ENCODE measurements around the gene ADGRL2.

Gene ADGRL2

GRCh38 chr1:81801651-81802456 is 1.1 kb downstream of the ADGRL2 start:
- TF ChIP-seq ZNF274 (IDR thresholded peaks at IDR 0.05; ENCODE audit: low read depth, low read length): no peak
- TF ChIP-seq YY1 (IDR thresholded peaks at IDR 0.05; ENCODE audit: insufficient read depth, insufficient read length): no peak
- no peak for TF ChIP-seq SUZ12 (IDR thresholded peaks at IDR 0.05; ENCODE audit: extremely low read depth, insufficient read depth, insufficient read length)
- Histone ChIP-seq H3K9me3 (ENCODE audit: insufficient read depth, low read length) (no peaks in the 10 kb centered on the region), H3K27me3 (ENCODE audit: insufficient read depth, insufficient read length) (no peaks in the 10 kb centered on the region), H3K9ac (ENCODE audit: insufficient read length, low read depth) (peak overlapping the region; percentile 99), H3K4me1 (ENCODE audit: insufficient read depth, insufficient read length) (peaks cover 2% of the 10 kb centered on the region), H3K4me3 (ENCODE audit: insufficient read length, low read depth) (peak overlapping the region; percentile 96), H3K36me3 (ENCODE audit: insufficient read depth, insufficient read length, low read length) (no peaks in the 10 kb centered on the region)
- peak; percentile 25 for DNase-seq (ENCODE audit: low read depth, low spot score)

GRCh38 chr1:81802457-81802706 is 1.6 kb downstream of the ADGRL2 start:
- Histone ChIP-seq H3K4me3 (ENCODE audit: insufficient read length, low read depth) (peak overlapping the region; percentile 96), H3K27me3 (ENCODE audit: insufficient read depth, insufficient read length) (no peaks in the 10 kb centered on the region), H3K4me1 (ENCODE audit: insufficient read depth, insufficient read length) (peaks cover under 1% of the 10 kb centered on the region), H3K36me3 (ENCODE audit: insufficient read depth, insufficient read length, low read length) (no peaks in the 10 kb centered on the region), H3K9ac (ENCODE audit: insufficient read length, low read depth) (peak overlapping the region; percentile 99), H3K9me3 (ENCODE audit: insufficient read depth, low read length) (no peaks in the 10 kb centered on the region)
- DNase-seq (ENCODE audit: low read depth, low spot score): no peak
- TF ChIP-seq SUZ12 (IDR thresholded peaks at IDR 0.05; ENCODE audit: extremely low read depth, insufficient read depth, insufficient read length) (no peak), YY1 (IDR thresholded peaks at IDR 0.05; ENCODE audit: insufficient read depth, insufficient read length) (no peak), ZNF274 (IDR thresholded peaks at IDR 0.05; ENCODE audit: low read depth, low read length) (no peak)

- TF ChIP-seq YY1 (IDR thresholded peaks at IDR 0.05; ENCODE audit: insufficient read depth, insufficient read length): no peak
- TF ChIP-seq ZNF274 (IDR thresholded peaks at IDR 0.05; ENCODE audit: low read depth, low read length): no peak
- TF ChIP-seq SUZ12 (IDR thresholded peaks at IDR 0.05; ENCODE audit: extremely low read depth, insufficient read depth, insufficient read length): no peak
- no peaks in the 10 kb centered on the region for H3K4me1 ChIP-seq (ENCODE audit: insufficient read depth, insufficient read length)
- H3K4me3 ChIP-seq (ENCODE audit: insufficient read length, low read depth): peak overlapping the region; percentile 96
- peak overlapping the region; percentile 99 for H3K9ac ChIP-seq (ENCODE audit: insufficient read length, low read depth)
- DNase-seq (ENCODE audit: low read depth, low spot score): peak; percentile 27
- H3K27me3 ChIP-seq (ENCODE audit: insufficient read depth, insufficient read length): no peaks in the 10 kb centered on the region
- H3K9me3 ChIP-seq (ENCODE audit: insufficient read depth, low read length): no peaks in the 10 kb centered on the region
- no peaks in the 10 kb centered on the region for H3K36me3 ChIP-seq (ENCODE audit: insufficient read depth, insufficient read length, low read length)
These were observed 2.1 kb downstream of the ADGRL2 start for GRCh38 chr1:81802707-81803430.

- no peaks in the 10 kb centered on the region for H3K4me1 ChIP-seq (ENCODE audit: insufficient read depth, insufficient read length)
- H3K4me3 ChIP-seq (ENCODE audit: insufficient read length, low read depth): peak overlapping the region; percentile 96
These were observed 2.8 kb downstream of the ADGRL2 start for GRCh38 chr1:81803431-81804110.

GRCh38 chr1:81804312-81804711 is 3.6 kb downstream of the ADGRL2 start:
- Histone ChIP-seq H3K36me3 (ENCODE audit: insufficient read depth, insufficient read length, low read length) (no peaks in the 10 kb centered on the region), H3K27me3 (ENCODE audit: insufficient read depth, insufficient read length) (no peaks in the 10 kb centered on the region), H3K4me3 (ENCODE audit: insufficient read length, low read depth) (peak overlapping the region; percentile 96), H3K9me3 (ENCODE audit: insufficient read depth, low read length) (no peaks in the 10 kb centered on the region), H3K9ac (ENCODE audit: insufficient read length, low read depth) (peak overlapping the region; percentile 99), H3K4me1 (ENCODE audit: insufficient read depth, insufficient read length) (no peaks in the 10 kb centered on the region)
- peak; percentile 40 for DNase-seq (ENCODE audit: low read depth, low spot score)
- TF ChIP-seq YY1 (IDR thresholded peaks at IDR 0.05; ENCODE audit: insufficient read depth, insufficient read length) (no peak), SUZ12 (IDR thresholded peaks at IDR 0.05; ENCODE audit: extremely low read depth, insufficient read depth, insufficient read length) (no peak), ZNF274 (IDR thresholded peaks at IDR 0.05; ENCODE audit: low read depth, low read length) (no peak)

More at GRCh38 chr1:81803431-81804110, 2.8 kb downstream of the ADGRL2 start:
- Histone ChIP-seq H3K9ac (ENCODE audit: insufficient read length, low read depth) (peak overlapping the region; percentile 99), H3K27me3 (ENCODE audit: insufficient read depth, insufficient read length) (no peaks in the 10 kb centered on the region), H3K9me3 (ENCODE audit: insufficient read depth, low read length) (no peaks in the 10 kb centered on the region), H3K36me3 (ENCODE audit: insufficient read depth, insufficient read length, low read length) (no peaks in the 10 kb centered on the region)
- peak; percentile 56 for DNase-seq (ENCODE audit: low read depth, low spot score)
- TF ChIP-seq YY1 (IDR thresholded peaks at IDR 0.05; ENCODE audit: insufficient read depth, insufficient read length) (no peak), ZNF274 (IDR thresholded peaks at IDR 0.05; ENCODE audit: low read depth, low read length) (no peak), SUZ12 (IDR thresholded peaks at IDR 0.05; ENCODE audit: extremely low read depth, insufficient read depth, insufficient read length) (no peak)

- Histone ChIP-seq H3K9me3 (ENCODE audit: insufficient read depth, low read length) (no peaks in the 10 kb centered on the region), H3K27me3 (ENCODE audit: insufficient read depth, insufficient read length) (no peaks in the 10 kb centered on the region), H3K9ac (ENCODE audit: insufficient read length, low read depth) (peak overlapping the region; percentile 36), H3K4me1 (ENCODE audit: insufficient read depth, insufficient read length) (no peaks in the 10 kb centered on the region), H3K36me3 (ENCODE audit: insufficient read depth, insufficient read length, low read length) (peaks cover 3% of the 10 kb centered on the region), H3K4me3 (ENCODE audit: insufficient read length, low read depth) (peak overlapping the region; percentile 96)
- TF ChIP-seq ZNF274 (IDR thresholded peaks at IDR 0.05; ENCODE audit: low read depth, low read length): no peak
- TF ChIP-seq YY1 (IDR thresholded peaks at IDR 0.05; ENCODE audit: insufficient read depth, insufficient read length): no peak
- TF ChIP-seq SUZ12 (IDR thresholded peaks at IDR 0.05; ENCODE audit: extremely low read depth, insufficient read depth, insufficient read length): no peak
- no peak for DNase-seq (ENCODE audit: low read depth, low spot score)
These were observed 5.0 kb downstream of the ADGRL2 start for GRCh38 chr1:81805537-81806431.

Data from NT2/D1 (cell line).